ENCODE data around the gene PALLD.

Gene PALLD

GRCh38 chr4:168593399-168593798 is 96.5 kb downstream of the PALLD start:
- DNase-seq = no peak

- DNase-seq = no peak
Measured at GRCh38 chr4:168594121-168594520, 97.3 kb downstream of the PALLD start.

- DNase-seq = no peak
Measured at GRCh38 chr4:168598191-168598590, 101.3 kb downstream of the PALLD start.

- no peak for DNase-seq
Measured at GRCh38 chr4:168600796-168601583, 104.1 kb downstream of the PALLD start.

GRCh38 chr4:168601899-168602298 is 105.0 kb downstream of the PALLD start:
- DNase-seq = no peak

GRCh38 chr4:168604496-168605373 is 107.9 kb downstream of the PALLD start:
- no peak for DNase-seq

- no peak for DNase-seq
Measured at GRCh38 chr4:168605411-168605810, 108.6 kb downstream of the PALLD start.

GRCh38 chr4:168607215-168607614 is 110.4 kb downstream of the PALLD start:
- DNase-seq = no peak

- DNase-seq = no peak
Measured at GRCh38 chr4:168608771-168609170, 111.9 kb downstream of the PALLD start.

- DNase-seq = no peak
Measured at GRCh38 chr4:168609369-168609768, 112.5 kb downstream of the PALLD start.

GRCh38 chr4:168610911-168611530 is 114.2 kb downstream of the PALLD start:
- DNase-seq = no peak

GRCh38 chr4:168612450-168613135 is 115.7 kb downstream of the PALLD start:
- DNase-seq = no peak

GRCh38 chr4:168613869-168614268 is 117.0 kb downstream of the PALLD start:
- no peak for DNase-seq

- no peak for DNase-seq
Measured at GRCh38 chr4:168614281-168615057, 117.6 kb downstream of the PALLD start.

- no peak for DNase-seq
Measured at GRCh38 chr4:168615294-168616065, 118.6 kb downstream of the PALLD start.

- no peak for DNase-seq
Measured at GRCh38 chr4:168618577-168619265, 121.9 kb downstream of the PALLD start.

GRCh38 chr4:168619266-168619631 is 122.4 kb downstream of the PALLD start:
- DNase-seq = no peak

GRCh38 chr4:168621806-168622589 is 125.1 kb downstream of the PALLD start:
- no peak for DNase-seq

GRCh38 chr4:168622600-168622999 is 125.7 kb downstream of the PALLD start:
- no peak for DNase-seq

- DNase-seq = no peak
Measured at GRCh38 chr4:168623011-168623410, 126.2 kb downstream of the PALLD start.

All from NCI-H524 (cell line).